ENCODE results near the gene PGLYRP3.

The PGLYRP3 gene, protein sequence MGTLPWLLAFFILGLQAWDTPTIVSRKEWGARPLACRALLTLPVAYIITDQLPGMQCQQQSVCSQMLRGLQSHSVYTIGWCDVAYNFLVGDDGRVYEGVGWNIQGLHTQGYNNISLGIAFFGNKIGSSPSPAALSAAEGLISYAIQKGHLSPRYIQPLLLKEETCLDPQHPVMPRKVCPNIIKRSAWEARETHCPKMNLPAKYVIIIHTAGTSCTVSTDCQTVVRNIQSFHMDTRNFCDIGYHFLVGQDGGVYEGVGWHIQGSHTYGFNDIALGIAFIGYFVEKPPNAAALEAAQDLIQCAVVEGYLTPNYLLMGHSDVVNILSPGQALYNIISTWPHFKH

DNA sequence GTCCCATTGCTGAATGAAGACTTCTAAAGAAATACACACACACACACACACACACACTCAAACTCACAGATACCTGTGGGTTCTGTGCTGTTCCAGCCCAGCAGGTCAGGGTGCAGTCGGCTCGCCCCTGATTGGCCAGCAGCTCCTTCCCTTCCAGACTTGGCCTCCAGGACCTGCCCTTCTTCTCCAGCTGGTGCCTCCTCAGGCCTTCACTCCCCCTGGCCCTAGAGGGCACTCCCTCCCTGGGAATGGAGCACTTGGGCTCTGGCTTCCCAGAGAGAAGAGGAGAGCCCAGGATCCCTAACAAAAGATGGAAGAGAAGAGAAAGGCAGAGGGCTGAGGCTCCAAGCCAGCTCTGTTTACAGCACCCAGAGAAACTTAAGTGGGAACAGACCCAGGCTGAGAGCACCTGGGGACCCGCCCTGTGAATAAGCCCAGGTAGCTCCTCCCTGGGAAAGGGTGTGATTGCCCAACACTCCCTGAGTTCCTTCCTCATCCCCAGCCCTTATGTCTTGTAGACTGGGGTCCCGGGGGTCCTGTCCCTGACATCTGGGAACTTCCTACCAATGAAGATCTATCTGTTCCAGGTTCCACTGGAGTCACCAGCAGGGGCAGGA is at the start of gene PGLYRP3:
Gene PGLYRP3 (minus strand): TSS at position 383 of the 617 bp plus-strand sequence. CDS start 2,287 bp downstream, outside the sequence.
- no peak for DNase-seq

DNA sequence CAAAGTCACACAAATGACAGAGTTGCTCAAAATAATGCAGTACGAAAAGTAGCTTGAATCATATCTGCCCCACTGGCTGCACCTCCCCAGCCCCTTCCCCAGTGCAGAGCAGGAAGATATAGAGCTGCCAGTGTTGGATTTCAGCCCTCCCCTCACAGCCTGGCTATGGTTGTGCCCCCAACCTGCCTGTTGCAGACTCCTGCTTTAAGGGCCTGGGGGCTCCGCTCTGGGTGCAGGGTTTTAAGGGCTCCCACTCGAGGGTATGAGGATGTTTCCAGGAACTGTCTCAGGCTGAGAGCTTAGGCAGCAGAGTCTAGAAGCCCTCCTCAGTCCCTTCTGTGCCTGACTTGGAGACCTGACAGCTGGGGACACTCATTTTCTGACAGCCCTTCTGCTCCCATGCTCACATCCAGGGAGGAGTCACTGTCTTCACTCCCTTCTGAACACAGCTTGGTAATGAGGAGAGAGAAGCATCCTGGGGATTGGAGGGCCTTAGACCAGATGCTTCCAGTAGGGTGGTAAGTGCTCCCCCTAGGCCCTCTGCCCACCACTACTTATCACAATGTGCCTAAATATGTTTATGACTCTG is 49.5 kb upstream of the PGLYRP3 start:
- DNase-seq, result no peak

DNA sequence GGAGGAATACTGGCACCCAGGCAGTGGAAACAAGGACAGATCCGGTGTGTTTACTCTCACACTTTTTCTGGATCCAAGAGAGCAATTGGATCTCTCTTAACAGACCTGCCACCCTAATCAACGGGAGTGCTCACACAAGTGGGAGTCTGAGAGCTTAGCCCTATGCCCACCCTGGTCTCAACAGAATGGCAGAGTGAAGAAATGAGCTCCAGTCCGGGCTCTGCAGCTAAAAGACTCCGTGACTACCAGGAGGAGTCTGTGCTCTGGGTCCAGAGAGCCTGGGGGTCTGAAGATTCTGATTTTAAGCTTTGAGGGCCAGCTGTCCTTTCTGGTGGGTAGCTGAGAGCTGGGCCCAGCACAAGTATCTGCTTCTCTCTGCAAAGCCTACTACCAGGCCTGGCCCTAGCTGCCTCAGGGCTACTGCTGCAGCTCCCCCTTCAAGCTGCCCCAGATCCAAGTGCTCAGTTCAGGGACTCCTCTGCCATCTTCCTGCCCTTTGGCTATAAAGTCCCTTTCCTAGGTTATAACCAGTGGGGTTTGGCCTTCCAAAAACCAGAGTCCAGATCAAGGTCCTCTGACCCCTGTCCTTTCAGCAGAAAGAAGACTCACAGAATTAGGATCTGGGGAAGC is 48.8 kb upstream of the PGLYRP3 start:
- DNase-seq, result no peak

DNA sequence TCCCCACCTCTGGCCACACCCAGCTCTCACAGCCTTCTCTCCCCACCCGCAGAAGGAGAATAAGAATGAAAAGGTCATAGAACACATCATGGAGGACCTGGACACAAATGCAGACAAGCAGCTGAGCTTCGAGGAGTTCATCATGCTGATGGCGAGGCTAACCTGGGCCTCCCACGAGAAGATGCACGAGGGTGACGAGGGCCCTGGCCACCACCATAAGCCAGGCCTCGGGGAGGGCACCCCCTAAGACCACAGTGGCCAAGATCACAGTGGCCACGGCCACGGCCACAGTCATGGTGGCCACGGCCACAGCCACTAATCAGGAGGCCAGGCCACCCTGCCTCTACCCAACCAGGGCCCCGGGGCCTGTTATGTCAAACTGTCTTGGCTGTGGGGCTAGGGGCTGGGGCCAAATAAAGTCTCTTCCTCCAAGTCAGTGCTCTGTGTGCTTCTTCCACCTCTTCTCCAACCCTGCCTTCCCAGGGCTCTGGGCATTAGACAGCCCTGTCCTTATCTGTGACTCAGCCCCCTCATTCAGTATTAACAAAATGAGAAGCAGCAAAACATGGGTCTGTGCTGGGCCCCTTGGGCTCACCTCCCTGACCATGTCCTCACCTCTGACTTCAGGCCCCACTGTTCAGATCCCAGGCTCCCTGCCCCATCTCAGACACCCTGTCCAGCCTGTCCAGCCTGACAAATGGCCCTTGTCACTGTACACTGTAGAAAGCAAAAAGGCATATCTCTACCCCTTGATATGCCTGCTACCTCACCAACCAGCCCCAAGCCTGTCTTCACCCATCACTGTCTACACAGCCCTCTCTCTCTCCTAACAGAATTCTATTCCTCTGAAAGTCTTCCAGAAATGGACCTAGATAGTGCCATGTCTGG is 48.1 kb upstream of the PGLYRP3 start:
- DNase-seq, result no peak

- no peak for DNase-seq
Measured at GRCh38 chr1:153360190-153360589, 47.4 kb upstream of the PGLYRP3 start.

- DNase-seq, result no peak
Measured at GRCh38 chr1:153359241-153359640, 46.5 kb upstream of the PGLYRP3 start.

DNA sequence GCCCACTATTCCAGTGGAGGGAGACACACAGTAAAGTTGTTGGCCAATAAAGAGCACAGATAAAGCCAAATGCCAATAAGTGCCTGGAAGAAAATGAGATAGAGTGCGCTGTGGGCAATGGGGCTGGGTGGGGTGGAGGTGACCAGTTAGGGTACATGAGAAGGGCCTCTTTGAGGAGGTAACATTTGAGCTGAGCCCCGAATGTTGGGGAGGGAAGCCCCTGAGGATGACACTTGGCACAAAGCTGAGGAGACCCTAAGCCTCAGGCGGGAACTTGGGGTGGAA is 45.9 kb upstream of the PGLYRP3 start:
- DNase-seq, result no peak

DNA sequence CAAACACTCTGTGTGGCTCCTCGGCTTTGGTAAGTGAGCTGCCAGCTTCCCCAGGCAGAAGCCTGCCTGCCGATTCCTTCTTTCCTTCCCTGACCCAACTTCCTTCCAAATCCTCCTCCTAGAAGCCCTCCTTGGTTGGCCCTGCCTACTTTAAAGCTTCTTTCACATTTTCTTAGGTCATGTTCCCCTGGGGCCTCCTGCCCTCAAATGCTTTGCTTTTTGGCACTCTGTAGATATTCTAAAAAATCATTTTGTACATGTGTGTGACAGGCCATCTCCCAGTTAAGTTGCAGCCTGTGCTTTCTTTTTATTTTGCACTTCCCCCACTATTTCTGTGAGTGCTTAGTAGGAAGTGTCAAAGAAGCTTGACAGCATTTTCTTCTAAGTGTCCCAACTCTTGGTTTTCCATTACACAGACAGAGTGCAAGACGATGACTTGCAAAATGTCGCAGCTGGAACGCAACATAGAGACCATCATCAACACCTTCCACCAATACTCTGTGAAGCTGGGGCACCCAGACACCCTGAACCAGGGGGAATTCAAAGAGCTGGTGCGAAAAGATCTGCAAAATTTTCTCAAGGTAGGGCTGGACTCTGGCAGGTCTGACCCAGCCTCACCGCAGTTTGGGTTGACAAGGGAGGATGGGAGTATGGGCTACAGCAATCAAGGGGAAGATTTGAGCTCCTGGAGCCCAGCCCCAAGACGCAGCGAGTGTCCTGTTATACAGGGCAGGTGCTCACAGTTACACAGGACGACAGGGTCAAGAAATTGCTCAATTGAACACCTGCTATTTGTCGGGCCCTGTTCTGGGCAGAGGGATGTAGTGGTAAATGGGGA is 45.3 kb upstream of the PGLYRP3 start, which contains the start of gene S100A9:
Gene S100A9 (plus strand): TSS at position 2 of the 838 bp plus-strand sequence. CDS start 430 bp downstream, at position 432.
- no peak for DNase-seq

GRCh38 chr1:153357076-153357852 is 44.5 kb upstream of the PGLYRP3 start:
- DNase-seq, result no peak

- no peak for DNase-seq
Measured at GRCh38 chr1:153356392-153357075, 43.8 kb upstream of the PGLYRP3 start.

DNA sequence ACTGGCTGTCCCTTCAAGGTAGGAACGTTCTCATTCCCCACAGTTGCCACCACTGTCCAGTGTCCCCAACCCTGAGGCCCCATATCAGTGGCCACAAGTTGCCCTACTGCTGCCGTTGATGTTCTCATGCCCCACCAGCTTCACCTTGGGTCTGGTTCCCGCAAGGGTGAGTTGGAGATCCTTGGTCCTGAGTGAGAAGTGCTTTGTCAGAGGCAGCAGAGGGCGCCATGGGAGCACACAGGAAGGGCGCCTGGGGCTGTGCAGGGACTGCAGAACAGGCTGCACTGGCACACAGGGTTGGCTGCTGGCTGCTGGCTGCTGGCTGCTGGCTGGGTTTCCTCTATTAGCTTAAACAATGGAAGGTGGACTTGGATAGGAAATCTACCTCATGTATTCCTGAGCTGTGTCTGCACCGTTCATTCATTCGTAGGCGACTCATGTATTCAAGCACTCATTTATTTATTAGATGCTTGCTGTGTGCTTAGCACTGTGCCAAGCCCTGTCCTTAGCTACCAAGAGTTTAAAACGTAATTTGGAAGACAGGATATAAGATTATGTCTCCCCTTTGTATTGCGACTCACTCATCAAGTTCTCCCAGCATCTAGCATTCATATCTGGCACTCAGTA is 42.8 kb upstream of the PGLYRP3 start:
- peak; percentile 87 to 91 for DNase-seq

DNA sequence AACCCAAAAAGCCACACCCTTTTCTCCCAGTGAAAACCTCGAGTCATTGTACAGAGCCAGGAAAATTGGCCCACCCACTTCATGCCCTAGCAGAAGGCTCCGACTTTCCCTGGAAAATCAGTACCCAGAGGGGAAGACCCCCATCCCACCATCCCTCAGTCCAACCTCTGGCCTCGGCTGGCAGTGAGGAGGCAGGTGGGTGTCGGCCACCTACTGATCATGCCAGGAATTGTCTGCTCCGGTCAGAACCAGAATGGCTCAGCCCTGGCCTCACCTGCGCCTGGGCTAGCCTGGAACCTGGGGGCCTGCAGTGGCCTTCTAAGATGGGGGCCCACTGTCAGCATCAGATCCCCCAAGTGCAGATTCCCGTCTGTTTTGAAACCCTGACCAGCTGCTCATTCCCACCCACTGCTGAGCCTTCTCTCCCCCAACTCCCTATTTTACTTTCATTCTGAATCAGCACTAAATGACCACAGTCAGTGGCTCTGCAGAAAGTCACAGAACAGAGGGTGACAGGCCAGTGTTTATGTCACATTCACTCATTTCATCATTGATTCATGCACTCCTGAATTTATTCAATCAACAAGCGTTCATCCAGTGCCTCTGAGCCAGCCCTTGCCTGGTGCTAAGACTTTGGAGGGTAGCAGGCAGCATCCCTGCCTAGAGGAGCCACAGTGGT is 41.9 kb upstream of the PGLYRP3 start:
- no peak for DNase-seq

- peak; percentile 37 to 65 for DNase-seq
Measured at GRCh38 chr1:153353226-153353947, 40.6 kb upstream of the PGLYRP3 start.

DNA sequence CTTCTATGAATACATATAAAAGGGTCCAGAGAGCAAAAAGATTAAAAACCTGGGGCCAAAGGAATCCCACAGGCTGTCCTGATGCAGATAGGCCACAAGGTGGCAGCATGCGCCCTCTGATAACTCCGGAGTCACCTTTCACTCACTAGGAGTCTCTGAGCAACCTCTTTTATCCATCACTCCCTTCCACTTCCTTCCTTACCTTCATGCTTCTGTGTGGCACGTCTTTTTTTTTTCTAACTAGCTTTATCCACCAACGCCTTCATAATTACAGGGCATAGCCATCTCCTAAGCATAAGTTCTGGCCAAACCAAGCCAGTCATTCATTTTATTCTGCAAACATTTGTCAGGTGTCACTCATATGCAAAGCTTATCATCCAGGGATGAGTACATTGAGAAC is 39.8 kb upstream of the PGLYRP3 start:
- DNase-seq, result peak; percentile 84 to 86

DNA sequence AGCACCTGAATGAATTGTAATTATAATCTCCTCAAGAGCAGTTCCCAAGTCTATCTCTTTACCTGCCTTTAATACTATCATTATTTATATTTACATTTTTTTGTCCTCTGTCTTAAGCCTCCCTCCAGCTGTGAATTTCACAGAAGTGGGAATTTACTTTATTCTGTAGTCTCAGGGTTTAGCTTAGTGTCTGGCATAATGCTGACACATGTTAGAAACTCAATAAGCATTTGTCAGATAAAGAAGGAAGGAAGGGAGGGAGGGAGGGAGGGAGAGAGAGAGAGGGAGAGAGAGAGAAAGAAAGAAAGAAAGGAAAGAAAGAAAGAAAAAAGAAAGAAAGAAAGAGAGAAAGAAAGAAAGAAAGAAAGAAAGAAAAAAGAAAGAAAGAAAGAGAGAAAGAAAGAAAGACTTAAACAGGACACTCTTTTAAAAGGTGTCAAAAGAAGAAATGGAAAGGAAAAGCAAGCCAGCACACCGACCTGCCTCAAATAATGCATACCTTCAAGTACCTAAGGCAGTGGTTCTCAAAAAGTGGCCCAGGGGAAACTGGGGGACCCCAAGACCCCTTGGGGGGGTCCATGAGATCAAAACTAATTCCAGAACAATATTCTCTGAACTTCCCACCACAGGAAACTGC is 37.7 kb upstream of the PGLYRP3 start:
- DNase-seq, result no peak

DNA sequence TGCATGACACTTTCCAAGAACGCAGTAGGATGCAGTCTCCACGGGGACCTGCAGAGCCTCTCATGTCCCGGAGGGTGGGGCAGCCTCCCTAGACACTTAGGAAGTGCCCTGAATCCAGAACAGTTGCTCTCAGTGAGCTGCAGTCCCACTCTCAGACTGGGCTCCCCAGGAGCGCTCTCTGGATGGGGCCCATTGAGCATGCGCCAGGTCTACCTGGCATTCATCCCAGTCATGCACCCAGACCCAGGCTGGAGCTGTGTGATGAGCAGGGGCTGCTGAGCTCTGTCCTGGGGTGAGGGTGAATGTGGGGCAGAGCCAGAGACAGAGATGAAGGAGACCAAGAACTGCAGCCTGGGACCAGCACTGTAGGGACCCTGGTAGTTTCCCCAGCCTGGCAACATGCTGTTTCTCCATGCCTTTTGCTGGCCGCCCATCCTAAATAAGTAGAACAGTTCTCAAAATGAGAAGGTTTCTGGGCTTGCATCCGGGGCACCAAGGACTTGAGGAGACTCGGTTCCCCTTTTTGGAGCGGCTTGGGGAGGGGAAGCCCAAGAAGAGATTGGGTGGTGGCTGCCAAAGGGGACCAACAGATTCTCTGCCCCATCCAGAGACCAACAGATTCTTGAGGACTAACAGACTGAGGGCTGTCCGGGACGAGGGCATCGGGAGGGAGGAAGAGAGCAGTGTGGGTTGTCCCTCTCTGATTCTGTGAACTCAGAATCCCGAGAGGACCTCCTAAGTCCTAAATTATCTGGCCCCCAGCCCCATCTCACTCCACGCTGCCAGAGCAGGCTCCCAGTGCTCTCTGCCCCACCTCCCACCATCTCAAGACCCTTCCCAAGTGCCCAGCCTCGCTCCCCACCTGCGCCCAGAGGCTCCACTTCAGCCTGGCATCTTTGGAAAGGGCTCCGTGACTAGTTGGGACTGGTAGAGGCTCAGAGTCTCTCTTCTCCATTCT is 36.9 kb upstream of the PGLYRP3 start:
- no peak for DNase-seq
